HG03135 (cell line): ENCODE results near the gene HRCT1.

Experiments used
- ATAC-seq: cut with Tn5 transposase; IDR thresholded peaks from one replicate; pipeline ENCODE4 v1.9.1; 2021; ENCODE audit warnings: mild to moderate bottlenecking, moderate library complexity; ENCODE audit not compliant: unreplicated experiment

HRCT1 gene

GRCh38 chr9:35939679-35940250 lies 33.8 kb downstream of the HRCT1 start:
- no peak for ATAC-seq

- no peak for ATAC-seq
Observed at GRCh38 chr9:35940458-35941407, 34.7 kb downstream of the HRCT1 start.

DNA sequence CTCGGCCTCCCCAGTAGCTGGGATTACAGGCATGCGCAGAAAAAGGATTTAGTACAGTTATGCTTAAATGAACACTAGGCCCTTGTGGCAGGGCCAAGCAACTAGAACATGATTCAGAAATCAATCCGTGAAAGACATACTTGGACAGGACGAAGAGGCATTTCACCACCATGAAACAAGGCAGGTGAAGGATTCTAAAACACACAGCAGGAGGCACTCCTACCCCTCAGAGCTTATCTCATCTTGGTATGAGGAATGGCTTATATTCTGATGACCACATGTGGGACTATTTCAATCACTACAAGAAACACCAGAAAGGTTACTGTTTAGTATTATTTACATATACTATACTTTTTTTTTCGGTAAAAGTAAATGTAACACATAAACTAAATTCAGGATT lies 36.3 kb downstream of the HRCT1 start:
- ATAC-seq: no peak

- no peak for ATAC-seq
Observed at GRCh38 chr9:35944173-35944572, 38.2 kb downstream of the HRCT1 start.

GRCh38 chr9:35944841-35945240 lies 38.8 kb downstream of the HRCT1 start:
- no peak for ATAC-seq

DNA sequence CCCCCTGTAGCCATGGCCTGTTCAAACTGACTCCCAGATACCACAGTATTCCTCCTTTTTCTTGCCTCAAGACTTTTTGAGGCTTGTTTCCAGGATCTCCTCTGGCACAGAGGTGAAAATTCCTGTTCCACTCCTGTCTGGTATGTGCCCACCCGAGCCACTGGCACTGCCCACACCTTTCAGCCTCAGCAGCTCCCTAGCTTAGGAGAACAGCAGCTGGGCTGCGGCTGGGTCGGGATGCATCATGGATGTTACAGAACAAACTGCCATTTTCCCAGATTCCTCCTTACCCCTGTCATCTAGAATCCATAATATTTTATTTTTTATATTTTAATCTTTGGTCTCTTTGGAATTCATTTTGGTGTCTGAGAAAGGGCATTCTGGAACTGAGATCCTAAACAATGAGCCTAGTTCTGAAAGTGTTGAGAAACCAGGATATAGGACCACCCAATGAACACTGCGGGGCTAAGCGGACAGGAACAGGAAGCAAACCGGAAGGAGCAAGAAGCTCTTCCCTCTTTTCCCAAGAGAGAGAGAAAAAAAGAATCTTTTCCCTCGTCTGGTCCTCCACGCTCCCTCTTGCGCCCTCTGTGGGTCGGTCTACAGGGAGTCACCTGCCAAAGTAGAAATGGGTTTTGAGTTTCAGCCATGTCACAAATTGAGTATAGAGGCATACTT lies 39.5 kb downstream of the HRCT1 start:
- ATAC-seq: no peak

DNA sequence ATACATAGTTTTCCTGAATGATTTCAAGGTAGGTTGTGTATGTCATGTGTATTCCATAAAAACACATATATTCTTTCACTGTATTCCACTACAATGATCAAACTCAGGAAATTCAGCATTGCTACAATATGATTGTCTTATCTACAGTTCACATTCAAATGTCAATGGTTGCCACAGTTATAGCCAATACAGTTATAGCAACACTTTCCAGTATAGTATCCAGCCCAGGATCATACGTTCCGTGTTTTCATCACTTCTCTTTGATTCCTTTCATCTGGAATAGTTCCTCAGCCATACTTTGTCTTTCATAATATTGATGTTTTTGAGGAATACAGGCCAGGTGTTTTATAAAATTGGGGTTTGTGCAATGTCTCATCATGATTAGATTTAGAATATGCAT lies 42.4 kb downstream of the HRCT1 start:
- ATAC-seq: no peak

- no peak for ATAC-seq
Observed at GRCh38 chr9:35948901-35949318, 42.9 kb downstream of the HRCT1 start.

DNA sequence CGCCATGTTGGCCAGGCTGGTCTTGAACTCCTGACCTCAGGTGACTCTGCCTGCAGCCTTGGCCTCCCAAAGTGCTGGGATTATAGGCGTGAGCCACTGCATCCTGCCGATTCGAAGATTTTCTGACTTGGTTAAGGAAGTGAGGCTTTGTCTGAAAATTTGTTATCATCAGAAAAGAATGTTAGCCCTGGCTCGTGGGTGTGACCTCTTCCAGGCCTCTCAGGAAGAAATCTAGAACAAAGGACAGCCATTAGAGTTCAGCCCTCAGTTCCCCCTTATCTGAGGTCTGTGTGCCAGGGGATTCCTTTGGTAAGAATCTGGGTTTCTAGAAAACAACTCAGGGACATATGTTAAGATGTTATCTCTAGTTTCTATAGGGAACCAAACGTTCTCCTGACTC lies 45.7 kb downstream of the HRCT1 start:
- ATAC-seq: no peak

GRCh38 chr9:35952526-35953191 lies 46.7 kb downstream of the HRCT1 start:
- ATAC-seq: no peak

DNA sequence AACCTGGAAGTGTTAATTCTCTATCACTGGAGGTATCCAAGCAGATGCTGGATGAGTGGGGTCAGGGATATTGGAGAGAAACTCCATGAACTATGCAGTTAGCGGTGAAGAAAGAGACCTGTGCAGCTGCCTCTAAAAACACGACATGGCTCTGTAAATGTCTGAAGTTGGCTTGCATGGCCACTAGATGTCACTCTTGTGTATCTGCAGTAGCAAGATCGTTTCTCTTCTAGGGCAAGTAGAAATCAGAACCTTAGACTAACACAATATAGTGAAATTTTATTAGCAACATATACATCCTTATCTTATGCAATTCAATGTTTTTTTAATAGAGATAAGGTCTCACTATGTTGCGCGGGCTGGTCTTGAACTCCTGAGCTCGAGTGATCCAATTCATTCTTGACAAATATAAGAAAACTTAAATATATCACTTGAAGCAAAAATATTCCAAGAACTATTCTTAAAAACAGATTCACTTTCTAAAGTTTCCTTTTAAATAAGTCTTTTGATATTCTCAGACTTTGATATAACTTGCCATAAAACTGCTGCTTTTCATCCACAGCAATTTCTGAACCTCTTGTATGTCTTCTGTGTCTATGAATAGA lies 49.0 kb downstream of the HRCT1 start:
- ATAC-seq: no peak

DNA sequence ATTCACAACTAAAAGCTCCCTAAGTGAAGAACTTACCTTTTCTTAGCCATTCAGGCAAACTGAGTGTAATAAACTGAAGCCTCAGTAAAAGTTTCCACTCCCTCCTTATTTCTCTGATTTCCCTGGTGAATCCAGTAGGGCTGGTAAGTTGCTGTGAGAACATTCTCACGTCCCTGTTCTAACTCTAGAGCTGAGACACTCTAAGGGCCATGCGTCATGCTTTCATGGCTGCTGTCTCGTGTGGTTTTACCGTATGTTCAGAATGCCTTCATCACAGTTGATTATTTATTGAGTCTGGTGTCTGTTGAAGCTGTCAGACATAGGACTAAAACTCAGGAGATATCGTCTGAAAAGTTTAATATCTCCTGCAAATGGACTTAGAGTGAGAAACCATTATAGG lies 50.6 kb downstream of the HRCT1 start:
- ATAC-seq: no peak
